ENCODE results near the gene CMTM4.
A peak's percentile ranks its signal among the peaks of the same experiment; 100 is the strongest.
"Not testable (repeated sequence)": the region's sequence is repeated elsewhere in the genome, so short reads cannot be mapped to it uniquely, and the experiment has no call there.

The CMTM4 gene

GRCh38 chr16:66599726-66600125 lies 96.8 kb downstream of the CMTM4 start:
- TF ChIP-seq GABPA (IDR thresholded peaks at IDR 0.05; ENCODE audit: low read depth): no peak
- TF ChIP-seq, protein P1, sequence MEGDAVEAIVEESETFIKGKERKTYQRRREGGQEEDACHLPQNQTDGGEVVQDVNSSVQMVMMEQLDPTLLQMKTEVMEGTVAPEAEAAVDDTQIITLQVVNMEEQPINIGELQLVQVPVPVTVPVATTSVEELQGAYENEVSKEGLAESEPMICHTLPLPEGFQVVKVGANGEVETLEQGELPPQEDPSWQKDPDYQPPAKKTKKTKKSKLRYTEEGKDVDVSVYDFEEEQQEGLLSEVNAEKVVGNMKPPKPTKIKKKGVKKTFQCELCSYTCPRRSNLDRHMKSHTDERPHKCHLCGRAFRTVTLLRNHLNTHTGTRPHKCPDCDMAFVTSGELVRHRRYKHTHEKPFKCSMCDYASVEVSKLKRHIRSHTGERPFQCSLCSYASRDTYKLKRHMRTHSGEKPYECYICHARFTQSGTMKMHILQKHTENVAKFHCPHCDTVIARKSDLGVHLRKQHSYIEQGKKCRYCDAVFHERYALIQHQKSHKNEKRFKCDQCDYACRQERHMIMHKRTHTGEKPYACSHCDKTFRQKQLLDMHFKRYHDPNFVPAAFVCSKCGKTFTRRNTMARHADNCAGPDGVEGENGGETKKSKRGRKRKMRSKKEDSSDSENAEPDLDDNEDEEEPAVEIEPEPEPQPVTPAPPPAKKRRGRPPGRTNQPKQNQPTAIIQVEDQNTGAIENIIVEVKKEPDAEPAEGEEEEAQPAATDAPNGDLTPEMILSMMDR (IDR thresholded peaks at IDR 0.05; ENCODE audit: insufficient read depth, low read length): no peak
- no peak for TF ChIP-seq SPI1 (IDR thresholded peaks at IDR 0.05; ENCODE audit: borderline replicate concordance, low read depth)
- no peak for TF ChIP-seq REST (IDR thresholded peaks at IDR 0.05; ENCODE audit: insufficient replicate concordance, low read depth)
- TF ChIP-seq POLR2AphosphoS5 (IDR thresholded peaks at IDR 0.05; ENCODE audit: low read depth): no peak
- no peaks in the 10 kb centered on the region for H3K27me3 ChIP-seq (ENCODE audit: insufficient read depth, poor library complexity, severe bottlenecking)
- DNase-seq (ENCODE audit: low read depth in 1 of 2, low spot score in 1 of 2): no peak
- H3K4me3 ChIP-seq (replicated peaks; ENCODE audit: insufficient read depth, low read length): no peak overlapping the region
- H3K27ac ChIP-seq (replicated peaks): no peak overlapping the region

DNA sequence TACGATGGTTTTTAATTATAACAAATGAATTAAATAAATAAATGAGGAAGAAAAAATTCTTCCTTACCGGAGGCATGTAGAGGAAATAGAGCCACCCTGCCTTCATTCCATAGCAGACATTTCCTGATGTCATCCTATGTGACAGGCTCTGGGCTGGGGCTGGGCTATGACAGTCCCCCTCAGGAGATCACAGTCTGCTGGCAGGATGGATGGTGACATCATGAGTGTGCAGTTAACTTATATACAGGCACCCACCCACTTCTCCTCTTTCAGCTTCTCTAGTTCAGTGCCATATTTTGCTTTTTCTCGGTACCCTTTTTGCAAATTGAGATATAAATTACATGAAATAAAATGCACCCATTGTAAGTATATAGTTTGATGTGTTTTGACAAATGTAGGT lies 98.4 kb downstream of the CMTM4 start:
- DNase-seq (ENCODE audit: low read depth in 1 of 2, low spot score in 1 of 2): no peak
- Histone ChIP-seq H3K27me3 (ENCODE audit: insufficient read depth, poor library complexity, severe bottlenecking) (no peaks in the 10 kb centered on the region), H3K27ac (replicated peaks) (no peak overlapping the region), H3K4me3 (replicated peaks; ENCODE audit: insufficient read depth, low read length) (no peak overlapping the region)
- no peak for TF ChIP-seq SPI1 (IDR thresholded peaks at IDR 0.05; ENCODE audit: borderline replicate concordance, low read depth)
- no peak for TF ChIP-seq POLR2AphosphoS5 (IDR thresholded peaks at IDR 0.05; ENCODE audit: low read depth)
- TF ChIP-seq GABPA (IDR thresholded peaks at IDR 0.05; ENCODE audit: low read depth): no peak
- TF ChIP-seq, protein P1 (IDR thresholded peaks at IDR 0.05; ENCODE audit: insufficient read depth, low read length): no peak
- no peak for TF ChIP-seq REST (IDR thresholded peaks at IDR 0.05; ENCODE audit: insufficient replicate concordance, low read depth)

- no peak overlapping the region for H3K27ac ChIP-seq (replicated peaks)
- H3K4me3 ChIP-seq (replicated peaks; ENCODE audit: insufficient read depth, low read length): no peak overlapping the region
- no peaks in the 10 kb centered on the region for H3K27me3 ChIP-seq (ENCODE audit: insufficient read depth, poor library complexity, severe bottlenecking)
- TF ChIP-seq, protein P1 (IDR thresholded peaks at IDR 0.05; ENCODE audit: insufficient read depth, low read length): no peak
- TF ChIP-seq SPI1 (IDR thresholded peaks at IDR 0.05; ENCODE audit: borderline replicate concordance, low read depth) (peak; percentile 88), POLR2AphosphoS5 (IDR thresholded peaks at IDR 0.05; ENCODE audit: low read depth) (no peak)
- DNase-seq (ENCODE audit: low read depth in 1 of 2, low spot score in 1 of 2): no peak
Observed at GRCh38 chr16:66596986-66597848, 99.3 kb downstream of the CMTM4 start.

DNA sequence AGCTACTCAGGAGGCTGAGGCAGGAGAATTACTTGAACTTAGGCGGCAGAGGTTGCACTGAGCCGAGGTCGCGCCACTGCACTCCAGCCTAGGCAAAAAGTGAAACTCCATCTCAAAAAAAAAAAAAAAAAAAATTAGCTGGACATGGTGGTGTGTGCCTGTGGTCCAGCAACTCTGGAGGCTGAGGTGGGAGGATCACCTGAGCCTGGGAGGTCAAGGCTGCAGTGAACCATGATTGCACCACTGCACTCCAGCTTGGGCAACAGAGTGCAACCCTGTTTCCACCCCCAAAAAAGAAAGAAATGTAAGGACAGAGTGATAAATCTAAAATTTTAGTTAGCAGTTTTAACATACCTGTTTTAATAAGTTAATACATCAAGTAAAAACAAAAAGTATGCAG lies 100.0 kb downstream of the CMTM4 start:
- not testable (repeated sequence) for H3K27ac ChIP-seq (replicated peaks); H3K27me3 ChIP-seq (ENCODE audit: insufficient read depth, poor library complexity, severe bottlenecking); DNase-seq (ENCODE audit: low read depth in 1 of 2, low spot score in 1 of 2); H3K4me3 ChIP-seq (replicated peaks; ENCODE audit: insufficient read depth, low read length)

Data from HL-60 (cell line).